Astrocyte of the cerebellum (primary cell): ENCODE data around the gene MRPL57.
"Not testable (repeated sequence)": the region's sequence is repeated elsewhere in the genome, so short reads cannot be mapped to it uniquely, and the experiment has no call there.

ENCODE experiments used
- DNase-seq: peaks from one replicate; pipeline ENCODE4 v3.0.0-alpha.2; 2011; ENCODE audit warnings: low read depth
- H3K4me3 ChIP-seq: 2 replicates; pipeline ENCODE4 v1.5.1; 2011; ENCODE audit warnings: mild to moderate bottlenecking, low read depth, low read length, moderate library complexity
- CTCF ChIP-seq: IDR thresholded peaks from 2 replicates; pipeline ENCODE4 v1.5.1; 2012; ENCODE audit warnings: low read length, low read depth, moderate library complexity, mild to moderate bottlenecking; ENCODE audit errors: missing control alignments
- in situ Hi-C: cut with HindIII; loops from 2 replicates; pipeline ENCODE4 v1.10.0; 2017; ENCODE audit warnings: low sequenced_read_pairs

MRPL57 gene

DNA sequence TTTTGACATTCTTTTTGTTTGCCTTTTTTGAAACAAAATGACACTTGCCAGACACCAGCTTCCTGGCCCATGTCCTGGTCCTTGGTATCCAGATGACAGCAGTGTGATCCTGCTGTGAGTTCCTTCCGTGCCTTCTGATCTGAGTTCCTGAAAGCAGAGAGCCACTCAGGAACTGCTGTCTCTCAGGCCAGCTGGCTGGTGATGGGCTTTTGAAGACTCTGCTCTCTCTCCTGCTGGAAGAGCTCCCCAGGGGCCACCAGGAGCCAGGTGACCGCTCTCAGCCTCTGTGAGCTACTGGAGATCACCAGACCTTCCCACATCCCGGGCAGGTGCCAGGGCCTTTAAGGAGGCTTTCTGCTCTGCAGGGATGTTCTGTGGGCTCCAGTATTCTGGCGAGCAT, 21.9 kb downstream of the MRPL57 start:
- DNase-seq, H3K4me3 ChIP-seq, in situ Hi-C loops: not testable (repeated sequence)

DNA sequence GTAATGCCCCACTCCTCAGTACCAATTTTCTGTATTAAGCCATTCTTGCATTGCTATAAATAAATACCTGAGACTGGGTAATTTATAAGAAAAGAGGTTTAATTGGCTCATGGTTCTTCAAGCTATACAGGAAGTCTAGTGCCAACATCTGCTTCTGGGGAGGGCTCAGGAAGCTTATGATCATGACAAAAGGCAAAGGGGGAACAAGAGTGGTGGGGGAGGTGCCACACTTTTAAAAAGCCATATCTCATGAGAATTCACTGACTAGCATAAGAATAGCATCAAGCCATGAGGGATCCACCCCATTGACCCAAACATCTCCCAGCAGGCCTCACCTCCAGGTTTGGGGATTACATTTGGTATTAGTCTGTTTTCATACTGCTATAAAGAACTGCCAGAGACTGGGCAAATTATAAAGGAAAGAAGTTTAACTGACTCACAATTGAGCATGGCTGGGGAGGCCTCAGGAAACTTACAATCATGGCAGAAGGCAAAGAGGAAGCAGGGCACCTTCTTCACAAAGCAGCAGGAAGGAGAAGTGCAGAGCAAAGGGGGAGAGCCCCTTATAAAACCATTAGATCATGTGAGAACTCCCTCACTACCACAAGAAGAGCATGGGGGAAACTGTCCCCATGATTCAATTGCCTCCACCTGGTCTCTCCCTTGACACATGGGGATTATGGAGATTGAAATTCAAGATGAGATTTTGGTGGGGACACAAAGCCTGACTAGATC, 25.2 kb downstream of the MRPL57 start:
- H3K4me3 ChIP-seq, in situ Hi-C loops, DNase-seq: not testable (repeated sequence)

DNA sequence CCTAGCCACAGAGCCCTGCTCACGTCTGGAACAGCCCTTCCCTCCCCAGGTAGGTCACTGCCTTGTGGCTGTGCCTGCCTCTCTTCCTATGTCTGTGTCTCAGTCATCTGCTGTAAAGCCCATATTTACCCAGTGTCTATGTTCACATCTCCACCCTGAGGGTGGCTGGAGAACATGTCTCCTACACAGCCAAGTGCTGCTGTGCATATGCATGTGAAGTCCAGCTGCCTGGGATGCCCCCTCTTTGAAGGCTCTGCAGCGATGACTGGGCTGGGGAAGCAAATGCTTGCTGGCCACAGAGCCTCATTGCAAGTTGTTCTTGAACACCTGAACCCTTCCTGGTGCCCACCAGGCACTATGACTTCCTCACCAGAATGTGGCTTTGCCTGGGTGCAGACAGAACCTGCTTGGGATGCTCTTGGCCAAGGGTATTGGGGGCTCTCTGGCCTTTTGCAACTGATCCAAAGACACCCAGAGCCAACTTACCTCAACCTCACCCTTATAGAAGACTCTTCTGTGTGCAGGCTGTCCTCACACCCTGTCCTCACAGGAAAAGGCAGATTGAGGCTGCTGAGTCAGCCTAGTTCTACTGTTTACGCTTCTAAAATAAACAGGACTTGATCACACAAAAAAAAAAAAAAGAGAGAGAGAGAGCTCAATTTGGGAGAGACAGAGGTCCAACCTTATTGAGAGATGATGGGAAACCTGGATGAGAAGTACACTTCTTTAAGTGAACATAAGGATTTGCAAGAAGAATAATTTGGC, 26.5 kb downstream of the MRPL57 start:
- in situ Hi-C loops: no loop called here
- DNase-seq: no peak
- TF ChIP-seq CTCF: no peak
- H3K4me3 ChIP-seq: no peak overlapping the region

DNA sequence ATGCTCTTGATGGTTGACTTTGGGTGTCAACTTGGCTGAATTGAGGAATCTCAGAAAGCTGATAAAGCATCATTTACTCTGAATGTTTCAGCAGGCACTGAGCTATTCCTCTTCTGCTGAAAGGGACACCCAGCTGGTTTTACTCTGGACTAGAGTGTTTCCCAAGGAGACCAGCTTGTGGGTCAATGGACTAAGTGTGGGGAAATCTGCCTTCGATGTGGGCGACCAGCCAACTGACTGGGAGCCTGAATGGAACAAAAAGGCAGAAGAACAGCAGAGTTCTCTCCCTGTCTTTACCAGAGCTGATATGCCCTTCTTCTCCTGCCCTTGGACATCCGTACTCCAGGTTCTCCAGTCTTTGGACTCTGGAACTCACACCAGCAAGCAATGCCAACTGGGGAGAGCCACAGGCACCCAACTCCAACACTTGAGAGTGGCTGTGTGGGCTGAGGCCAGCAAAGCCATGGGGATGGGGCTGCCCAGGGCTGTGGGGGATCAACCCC, 32.2 kb downstream of the MRPL57 start:
- no peak for TF ChIP-seq CTCF
- H3K4me3 ChIP-seq: no peak overlapping the region
- DNase-seq: no peak
- in situ Hi-C loops: no loop called here

DNA sequence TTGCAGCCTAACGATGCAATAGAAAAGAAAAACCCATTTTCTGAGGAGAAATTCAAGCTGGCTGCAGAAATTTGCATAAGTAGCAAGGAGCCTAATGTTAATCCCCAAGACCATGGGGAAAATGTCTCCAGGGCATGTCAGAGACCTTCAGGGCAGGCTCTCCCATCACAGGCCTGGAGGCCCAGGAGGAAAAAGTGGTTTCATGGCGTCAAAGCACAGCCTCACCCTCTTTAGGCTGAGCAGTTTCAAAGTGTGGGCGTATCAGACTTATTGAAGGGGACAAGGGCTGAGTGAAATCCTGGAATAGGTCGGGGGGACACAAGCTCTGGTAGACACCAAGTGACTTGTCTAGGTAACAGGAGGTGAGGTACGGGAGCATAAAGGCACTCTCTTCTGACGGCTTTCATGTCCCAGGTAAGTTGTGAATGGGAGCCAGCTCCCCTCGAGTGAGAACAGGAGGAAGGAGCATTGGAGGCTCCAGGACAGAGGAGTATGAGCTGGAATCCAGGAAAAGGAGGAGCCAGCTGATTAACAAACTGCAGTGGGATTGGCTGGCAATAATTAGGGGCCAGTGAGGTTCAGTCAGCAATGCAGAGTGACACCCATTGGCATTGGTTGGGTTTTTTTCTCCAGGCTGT, 35.8 kb downstream of the MRPL57 start:
- in situ Hi-C loops: no loop called here
- TF ChIP-seq CTCF: no peak
- H3K4me3 ChIP-seq: no peak overlapping the region
- DNase-seq: no peak

- in situ Hi-C loops, H3K4me3 ChIP-seq, DNase-seq: not testable (repeated sequence)
Observed at GRCh38 chr13:21215419-21215818, 39.0 kb downstream of the MRPL57 start.

GRCh38 chr13:21216332-21216731, 39.9 kb downstream of the MRPL57 start:
- H3K4me3 ChIP-seq: no peak overlapping the region
- in situ Hi-C loops: no loop called here
- TF ChIP-seq CTCF: no peak
- DNase-seq: no peak

GRCh38 chr13:21218351-21219035, 42.0 kb downstream of the MRPL57 start:
- in situ Hi-C loops: no loop called here
- DNase-seq: no peak
- no peak for TF ChIP-seq CTCF
- H3K4me3 ChIP-seq: no peak overlapping the region
